SK-N-SH (cell line): ENCODE results near the gene NUMBL.
A peak's percentile ranks its signal among the peaks of the same experiment; 100 is the strongest.

Source experiments
- EP300 ChIP-seq, 2 experiments: IDR thresholded peaks; 2 replicates each; pipeline versions ENCODE4 v1.4.0 to v1.6.1; 2012; ENCODE audit warnings: borderline replicate concordance in 1 of 2, low read depth in 1 of 2, low read length in 1 of 2
- FOXJ3 ChIP-seq: sonication (generic); formaldehyde crosslinking; IDR thresholded peaks from 2 replicates; pipeline ENCODE4 v1.5.1; 2020; ENCODE audit warnings: mild to moderate bottlenecking, missing genetic modification reagents
- NFIC ChIP-seq: IDR thresholded peaks from 2 replicates; pipeline ENCODE4 v1.4.0; 2012; ENCODE audit warnings: borderline replicate concordance
- POLR2AphosphoS5 ChIP-seq: IDR thresholded peaks from 2 replicates; pipeline ENCODE4 v1.6.1; 2012; ENCODE audit warnings: low read depth, low read length
- RAD21 ChIP-seq: IDR thresholded peaks from 2 replicates; pipeline ENCODE4 v1.6.1; 2012; ENCODE audit warnings: mild to moderate bottlenecking, low read length
- SMC3 ChIP-seq: IDR thresholded peaks from 2 replicates; pipeline ENCODE4 v1.6.1; 2012; ENCODE audit warnings: low read depth, low read length, improper control_type of control experiment
- TF ChIP-seq, protein P1 (sequence below): fragments of 200-600 bp; sonication (generic); IDR thresholded peaks from 2 replicates; pipeline ENCODE4 v1.6.1; 2017; ENCODE audit warnings: antibody characterized with exemption, mild to moderate bottlenecking, moderate library complexity
- TF ChIP-seq, protein P2 (sequence below): IDR thresholded peaks from 2 replicates; pipeline ENCODE4 v1.4.0; 2012; ENCODE audit warnings: low read depth, borderline replicate concordance
- TF ChIP-seq, protein P3 (sequence below): fragments of 150-350 bp; IDR thresholded peaks from 2 replicates; pipeline ENCODE4 v1.6.1; 2016; ENCODE audit warnings: mild to moderate bottlenecking, low read depth, low read length

DNA sequence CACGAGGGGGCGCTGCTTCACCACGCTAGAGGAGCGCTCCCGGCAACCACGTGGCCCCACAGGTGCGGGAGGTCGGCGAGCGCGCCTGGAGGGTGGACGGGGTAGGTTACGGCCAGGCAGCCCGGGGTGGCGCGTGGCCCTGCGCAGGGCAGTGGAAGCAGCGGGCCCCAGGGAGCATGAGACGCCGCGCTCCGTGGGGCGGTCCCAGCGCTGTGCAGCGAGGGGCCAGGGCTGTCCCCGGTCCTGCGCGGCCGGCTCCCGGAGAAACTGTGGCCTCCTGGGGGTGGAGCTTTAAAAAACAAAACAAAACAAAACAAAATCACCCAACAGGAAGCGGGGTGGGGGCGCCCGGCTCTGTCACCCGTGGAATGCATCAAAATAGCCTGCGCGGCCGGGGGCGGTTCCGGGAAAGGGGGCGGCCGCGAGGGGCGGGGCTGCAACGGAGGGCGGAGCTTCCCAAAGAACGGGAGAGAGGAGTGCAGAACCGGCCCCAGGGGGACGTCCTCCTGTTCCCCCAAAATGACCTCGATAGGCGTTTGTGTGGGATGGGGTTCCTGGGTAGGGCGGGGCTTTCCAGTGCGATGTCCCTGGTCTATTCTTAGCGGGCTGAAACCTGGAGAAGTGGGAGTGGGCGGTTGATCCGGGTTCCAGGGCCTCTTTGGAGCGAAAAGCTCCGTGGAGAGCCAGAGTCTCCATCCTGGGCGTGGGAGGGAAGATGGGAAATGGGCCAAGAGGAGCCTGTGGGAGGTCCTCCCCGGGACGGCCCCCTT is 27.3 kb downstream of the NUMBL start:
- TF ChIP-seq RAD21 (peak; percentile 89), POLR2AphosphoS5 (0 out of 2 replicates have a peak, but pooled peaks have one; percentile 16), SMC3 (peak; percentile 79), FOXJ3 (CRISPR knock-in tag) (no peak), NFIC (peak; percentile 31; the same call in 1 of the 2 replicates), EP300 (IDR thresholded peaks at IDR 0.05; ENCODE audit: borderline replicate concordance in 1 of 2, low read depth in 1 of 2, low read length in 1 of 2) (no peak)
- TF ChIP-seq, protein P1, sequence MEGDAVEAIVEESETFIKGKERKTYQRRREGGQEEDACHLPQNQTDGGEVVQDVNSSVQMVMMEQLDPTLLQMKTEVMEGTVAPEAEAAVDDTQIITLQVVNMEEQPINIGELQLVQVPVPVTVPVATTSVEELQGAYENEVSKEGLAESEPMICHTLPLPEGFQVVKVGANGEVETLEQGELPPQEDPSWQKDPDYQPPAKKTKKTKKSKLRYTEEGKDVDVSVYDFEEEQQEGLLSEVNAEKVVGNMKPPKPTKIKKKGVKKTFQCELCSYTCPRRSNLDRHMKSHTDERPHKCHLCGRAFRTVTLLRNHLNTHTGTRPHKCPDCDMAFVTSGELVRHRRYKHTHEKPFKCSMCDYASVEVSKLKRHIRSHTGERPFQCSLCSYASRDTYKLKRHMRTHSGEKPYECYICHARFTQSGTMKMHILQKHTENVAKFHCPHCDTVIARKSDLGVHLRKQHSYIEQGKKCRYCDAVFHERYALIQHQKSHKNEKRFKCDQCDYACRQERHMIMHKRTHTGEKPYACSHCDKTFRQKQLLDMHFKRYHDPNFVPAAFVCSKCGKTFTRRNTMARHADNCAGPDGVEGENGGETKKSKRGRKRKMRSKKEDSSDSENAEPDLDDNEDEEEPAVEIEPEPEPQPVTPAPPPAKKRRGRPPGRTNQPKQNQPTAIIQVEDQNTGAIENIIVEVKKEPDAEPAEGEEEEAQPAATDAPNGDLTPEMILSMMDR: no peak; the same call in 1 of the 2 replicates
- TF ChIP-seq, protein P2, sequence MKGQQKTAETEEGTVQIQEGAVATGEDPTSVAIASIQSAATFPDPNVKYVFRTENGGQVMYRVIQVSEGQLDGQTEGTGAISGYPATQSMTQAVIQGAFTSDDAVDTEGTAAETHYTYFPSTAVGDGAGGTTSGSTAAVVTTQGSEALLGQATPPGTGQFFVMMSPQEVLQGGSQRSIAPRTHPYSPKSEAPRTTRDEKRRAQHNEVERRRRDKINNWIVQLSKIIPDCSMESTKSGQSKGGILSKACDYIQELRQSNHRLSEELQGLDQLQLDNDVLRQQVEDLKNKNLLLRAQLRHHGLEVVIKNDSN: peak; percentile 92
- TF ChIP-seq, protein P3, sequence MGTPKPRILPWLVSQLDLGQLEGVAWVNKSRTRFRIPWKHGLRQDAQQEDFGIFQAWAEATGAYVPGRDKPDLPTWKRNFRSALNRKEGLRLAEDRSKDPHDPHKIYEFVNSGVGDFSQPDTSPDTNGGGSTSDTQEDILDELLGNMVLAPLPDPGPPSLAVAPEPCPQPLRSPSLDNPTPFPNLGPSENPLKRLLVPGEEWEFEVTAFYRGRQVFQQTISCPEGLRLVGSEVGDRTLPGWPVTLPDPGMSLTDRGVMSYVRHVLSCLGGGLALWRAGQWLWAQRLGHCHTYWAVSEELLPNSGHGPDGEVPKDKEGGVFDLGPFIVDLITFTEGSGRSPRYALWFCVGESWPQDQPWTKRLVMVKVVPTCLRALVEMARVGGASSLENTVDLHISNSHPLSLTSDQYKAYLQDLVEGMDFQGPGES: no peak
